ENCODE measurements around the gene EIF3L. TPM values are rescaled to one million over a fixed set of nuclear protein-coding genes. Genes with fewer than 3 reads are reported as not detected.
"Not testable (repeated sequence)": the region's sequence is repeated elsewhere in the genome, so short reads cannot be mapped to it uniquely, and the experiment has no call there.

The EIF3L gene
- polyA plus RNA-seq (2013), result 992 TPM

DNA sequence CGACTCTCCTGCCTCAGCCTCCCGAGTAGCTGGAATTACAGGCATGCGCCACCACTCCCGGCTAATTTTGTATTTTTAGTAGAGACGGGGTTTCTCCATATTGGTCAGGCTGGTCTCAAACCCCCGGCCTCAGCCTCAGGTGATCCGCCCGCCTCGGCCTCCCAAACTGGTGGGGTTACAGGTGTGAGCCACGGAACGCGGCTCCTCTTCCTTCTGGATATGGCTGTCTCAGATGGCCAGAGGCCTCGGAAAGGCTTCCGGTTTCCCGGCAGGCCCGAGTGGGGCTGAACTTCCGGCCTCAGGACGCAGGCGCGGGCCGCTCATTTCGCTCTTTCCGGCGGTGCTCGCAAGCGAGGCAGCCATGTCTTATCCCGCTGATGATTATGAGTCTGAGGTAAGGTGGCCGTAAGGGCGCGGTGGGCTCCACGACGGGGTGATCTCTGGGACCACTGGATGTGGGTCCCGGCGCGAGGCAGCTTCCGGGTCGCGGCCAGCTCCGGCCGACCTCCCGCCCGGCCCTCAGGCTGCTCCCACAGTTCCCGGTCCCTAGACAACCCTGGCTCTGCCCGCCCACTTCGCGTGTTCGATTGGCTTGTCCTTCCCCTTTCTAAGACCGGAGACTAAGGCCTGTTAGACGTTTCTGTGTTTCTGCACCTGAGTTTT lies at the start of gene EIF3L:
Gene EIF3L, plus strand, starts transcription at position 331 of the 663 bp plus-strand sequence. Its CDS starts 31 bp downstream, at position 362.
- Histone ChIP-seq H3K27me3 (replicated peaks in 2 of 5; ENCODE audit: control insufficient read depth in 4 of 5, insufficient read depth in 5 of 5, low read length in 4 of 5) (no peaks in the 10 kb centered on the region), H3K36me3 (ENCODE audit: control insufficient read depth in 4 of 4, insufficient read depth in 4 of 4, low read length in 3 of 4) (peaks cover 10 to 38% (median 22%) of the 10 kb centered on the region in 4 experiments), H3K27ac (ENCODE audit: insufficient read depth in 1 of 2, low read depth in 1 of 2, low read length in 2 of 2, poor library complexity in 1 of 2, severe bottlenecking in 2 of 2) (peak within 1 kb of the TSS; percentile 86 to 94), H3K4me1 (ENCODE audit: control extremely low read depth in 1 of 4, control insufficient read depth in 4 of 4, insufficient read depth in 4 of 4, low read length in 3 of 4) (peaks cover 0 to 20% (median 16%) of the 10 kb centered on the region in 4 experiments), H3K9me3 (ENCODE audit: control extremely low read depth in 1 of 5, control insufficient read depth in 4 of 5, insufficient read depth in 2 of 5, low read depth in 1 of 5, low read length in 4 of 5) (no peaks in the 10 kb centered on the region), H3K4me3 (ENCODE audit: control insufficient read depth in 1 of 7, extremely low read depth in 1 of 7, insufficient read depth in 4 of 7, low read depth in 2 of 7, low read length in 6 of 7) (peak within 1 kb of the TSS; percentile 82 to 95 (median 89))
- ChIA-PET POLR2A (no interaction called here), CTCF (interaction anchor here (1.0 to 5.4 kb wide), 3 partner anchors 10 to 13 kb away, joined by 3 to 26 read pairs (median 4); no protein-coding TSS in a partner anchor)
- WGBS (ENCODE audit: insufficient coverage), result under 1% methylated on average over 36 of the region's 49 CpGs
- DNase-seq, result peak; percentile 82 to 83 (median 82)

DNA sequence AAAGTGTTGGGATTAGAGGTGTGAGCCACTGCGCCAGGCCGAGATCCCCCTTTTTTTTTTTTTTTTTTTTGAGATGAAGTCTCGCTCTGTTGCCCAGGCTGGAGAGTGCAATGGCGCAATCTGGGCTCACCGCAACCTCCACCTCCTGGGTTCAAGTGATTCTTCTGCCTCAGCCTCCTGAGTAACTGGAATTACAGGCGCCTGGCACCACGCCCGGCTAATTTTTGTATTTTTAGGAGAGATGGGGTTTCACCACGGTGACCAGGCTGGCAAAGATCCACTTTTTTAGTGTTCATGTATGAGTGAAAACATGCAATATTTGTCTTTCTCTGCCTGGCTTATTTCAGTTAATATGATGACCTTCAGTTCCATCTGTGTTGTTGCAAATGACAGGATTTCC lies 49.2 kb upstream of the EIF3L start:
- CTCF ChIA-PET, result interaction anchor here (0.7 kb wide), 1 partner anchor 559 kb away, joined by 3 read pairs; no protein-coding TSS in a partner anchor
- peaks cover 6 to 27% (median 25%) of the 10 kb centered on the region in 4 experiments for H3K4me1 ChIP-seq (ENCODE audit: control extremely low read depth in 1 of 4, control insufficient read depth in 4 of 4, insufficient read depth in 4 of 4, low read length in 3 of 4)
- 72% methylated on average over 6 of the region's 9 CpGs for WGBS (ENCODE audit: insufficient coverage)
- H3K9me3 ChIP-seq (ENCODE audit: control extremely low read depth in 1 of 5, control insufficient read depth in 4 of 5, insufficient read depth in 2 of 5, low read depth in 1 of 5, low read length in 4 of 5); H3K36me3 ChIP-seq (ENCODE audit: control insufficient read depth in 4 of 4, insufficient read depth in 4 of 4, low read length in 3 of 4); H3K4me3 ChIP-seq (ENCODE audit: control insufficient read depth in 1 of 7, extremely low read depth in 1 of 7, insufficient read depth in 4 of 7, low read depth in 2 of 7, low read length in 6 of 7); DNase-seq; H3K27ac ChIP-seq (ENCODE audit: insufficient read depth in 1 of 2, low read depth in 1 of 2, low read length in 2 of 2, poor library complexity in 1 of 2, severe bottlenecking in 2 of 2); POLR2A ChIA-PET; H3K27me3 ChIP-seq (replicated peaks in 2 of 5; ENCODE audit: control insufficient read depth in 4 of 5, insufficient read depth in 5 of 5, low read length in 4 of 5): not testable (repeated sequence)

DNA sequence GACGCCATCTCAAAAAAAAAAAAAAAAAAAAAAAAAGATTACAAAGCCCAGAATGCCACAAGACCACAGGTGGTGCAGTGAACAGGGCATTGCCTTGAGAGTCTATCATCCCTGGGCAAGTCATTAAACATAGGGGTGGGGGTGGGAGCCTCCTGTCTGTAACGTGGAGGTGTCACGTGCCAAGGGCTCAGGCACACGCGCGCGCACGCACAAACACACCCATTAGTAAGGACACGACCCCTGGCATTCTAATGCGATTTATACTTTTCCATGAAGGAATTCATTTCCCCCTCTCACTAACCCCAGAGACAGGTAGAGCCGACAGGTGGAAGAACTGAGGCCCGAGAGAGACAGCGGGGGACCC lies 47.3 kb upstream of the EIF3L start:
- H3K9me3 ChIP-seq (ENCODE audit: control extremely low read depth in 1 of 5, control insufficient read depth in 4 of 5, insufficient read depth in 2 of 5, low read depth in 1 of 5, low read length in 4 of 5), result no peaks in the 10 kb centered on the region
- H3K4me3 ChIP-seq (ENCODE audit: control insufficient read depth in 1 of 7, extremely low read depth in 1 of 7, insufficient read depth in 4 of 7, low read depth in 2 of 7, low read length in 6 of 7), result peak overlapping the region; percentile 43 to 96 (median 70)
- no peaks in the 10 kb centered on the region for H3K27me3 ChIP-seq (replicated peaks in 2 of 5; ENCODE audit: control insufficient read depth in 4 of 5, insufficient read depth in 5 of 5, low read length in 4 of 5)
- no peaks in the 10 kb centered on the region for H3K36me3 ChIP-seq (ENCODE audit: control insufficient read depth in 4 of 4, insufficient read depth in 4 of 4, low read length in 3 of 4)
- peak in 2 of 3 donors; percentile 63 to 77 for DNase-seq
- ChIA-PET CTCF (no interaction called here), POLR2A (no interaction called here)
- 0% methylated on average over 6 of the region's 13 CpGs for WGBS (ENCODE audit: insufficient coverage)
- H3K27ac ChIP-seq (ENCODE audit: insufficient read depth in 1 of 2, low read depth in 1 of 2, low read length in 2 of 2, poor library complexity in 1 of 2, severe bottlenecking in 2 of 2), result peak overlapping the region in 1 of 2 experiments; percentile 58
- peaks cover 14 to 44% (median 42%) of the 10 kb centered on the region in 4 experiments for H3K4me1 ChIP-seq (ENCODE audit: control extremely low read depth in 1 of 4, control insufficient read depth in 4 of 4, insufficient read depth in 4 of 4, low read length in 3 of 4)

DNA sequence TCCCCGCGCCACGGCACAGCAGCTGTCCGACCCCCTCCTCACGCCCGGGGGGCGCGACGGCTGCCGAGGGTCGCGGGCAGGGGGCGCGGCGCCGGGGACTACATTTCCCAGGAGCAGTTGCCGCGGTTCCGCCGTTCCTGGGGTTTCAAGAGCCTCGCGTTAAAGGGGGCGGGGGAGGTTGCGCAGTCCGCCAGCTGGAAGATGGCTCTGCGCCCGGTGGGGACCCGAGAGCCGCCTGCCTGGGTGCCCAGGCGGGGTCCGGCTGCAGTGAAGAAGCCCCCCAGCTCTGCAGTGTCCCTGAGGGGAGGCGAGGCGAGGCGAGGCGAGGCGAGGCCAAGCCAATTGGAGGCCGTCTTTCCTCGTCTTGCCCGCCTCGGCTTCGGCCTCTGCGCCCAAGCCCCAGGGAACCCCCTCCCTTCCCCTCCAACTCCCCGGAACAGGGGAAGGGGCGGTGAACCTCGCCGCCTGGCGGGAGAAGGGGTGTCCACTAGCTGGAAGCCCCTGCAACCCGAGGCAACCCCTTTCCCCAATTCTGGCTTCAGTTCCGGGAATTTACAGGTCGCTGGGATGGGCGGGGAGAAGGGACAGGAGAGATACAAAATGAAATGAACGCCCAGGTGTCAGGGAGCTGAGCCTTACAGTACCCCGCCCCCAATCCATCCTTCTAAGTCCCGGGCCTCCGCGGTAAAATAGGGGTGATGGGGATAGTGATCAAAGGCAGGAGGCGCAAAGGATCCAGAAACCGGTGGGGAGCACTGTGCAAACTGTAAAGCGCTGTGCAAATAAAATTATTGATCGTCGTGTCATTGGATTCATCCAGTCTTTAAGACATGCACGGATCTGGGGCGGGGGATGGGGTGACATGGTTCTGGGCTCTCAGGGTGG lies 46.7 kb upstream of the EIF3L start:
- 0% methylated on average over 45 of the region's 63 CpGs for WGBS (ENCODE audit: insufficient coverage)
- no peaks in the 10 kb centered on the region for H3K27me3 ChIP-seq (replicated peaks in 2 of 5; ENCODE audit: control insufficient read depth in 4 of 5, insufficient read depth in 5 of 5, low read length in 4 of 5)
- H3K9me3 ChIP-seq (ENCODE audit: control extremely low read depth in 1 of 5, control insufficient read depth in 4 of 5, insufficient read depth in 2 of 5, low read depth in 1 of 5, low read length in 4 of 5), result no peaks in the 10 kb centered on the region
- peak overlapping the region; percentile 43 to 96 (median 70) for H3K4me3 ChIP-seq (ENCODE audit: control insufficient read depth in 1 of 7, extremely low read depth in 1 of 7, insufficient read depth in 4 of 7, low read depth in 2 of 7, low read length in 6 of 7)
- CTCF ChIA-PET, result interaction anchor here (0.6 to 1.0 kb wide), 2 partner anchors 61 to 95 kb away, joined by 3 read pairs; no protein-coding TSS in a partner anchor
- peak overlapping the region in 1 of 2 experiments; percentile 58 for H3K27ac ChIP-seq (ENCODE audit: insufficient read depth in 1 of 2, low read depth in 1 of 2, low read length in 2 of 2, poor library complexity in 1 of 2, severe bottlenecking in 2 of 2)
- H3K36me3 ChIP-seq (ENCODE audit: control insufficient read depth in 4 of 4, insufficient read depth in 4 of 4, low read length in 3 of 4), result no peaks in the 10 kb centered on the region
- peaks cover 14 to 49% (median 44%) of the 10 kb centered on the region in 4 experiments for H3K4me1 ChIP-seq (ENCODE audit: control extremely low read depth in 1 of 4, control insufficient read depth in 4 of 4, insufficient read depth in 4 of 4, low read length in 3 of 4)
- peak in 2 of 3 donors; percentile 59 to 72 for DNase-seq
- POLR2A ChIA-PET, result no interaction called here

- no peaks in the 10 kb centered on the region for H3K36me3 ChIP-seq (ENCODE audit: control insufficient read depth in 4 of 4, insufficient read depth in 4 of 4, low read length in 3 of 4)
- peak in 2 of 3 donors; percentile 53 to 69 for DNase-seq
- peaks cover 15 to 54% (median 48%) of the 10 kb centered on the region in 4 experiments for H3K4me1 ChIP-seq (ENCODE audit: control extremely low read depth in 1 of 4, control insufficient read depth in 4 of 4, insufficient read depth in 4 of 4, low read length in 3 of 4)
- H3K9me3 ChIP-seq (ENCODE audit: control extremely low read depth in 1 of 5, control insufficient read depth in 4 of 5, insufficient read depth in 2 of 5, low read depth in 1 of 5, low read length in 4 of 5), result no peaks in the 10 kb centered on the region
- 8% methylated on average over 12 of the region's 16 CpGs for WGBS (ENCODE audit: insufficient coverage)
- POLR2A ChIA-PET, result no interaction called here
- peak overlapping the region in 1 of 2 experiments; percentile 58 for H3K27ac ChIP-seq (ENCODE audit: insufficient read depth in 1 of 2, low read depth in 1 of 2, low read length in 2 of 2, poor library complexity in 1 of 2, severe bottlenecking in 2 of 2)
- no peaks in the 10 kb centered on the region for H3K27me3 ChIP-seq (replicated peaks in 2 of 5; ENCODE audit: control insufficient read depth in 4 of 5, insufficient read depth in 5 of 5, low read length in 4 of 5)
- H3K4me3 ChIP-seq (ENCODE audit: control insufficient read depth in 1 of 7, extremely low read depth in 1 of 7, insufficient read depth in 4 of 7, low read depth in 2 of 7, low read length in 6 of 7), result peak overlapping the region in 6 of 7 experiments; percentile 66 to 96 (median 74)
- CTCF ChIA-PET, result interaction anchor here (0.6 to 1.0 kb wide), 2 partner anchors 60 to 94 kb away, joined by 3 read pairs; no protein-coding TSS in a partner anchor
Observed at GRCh38 chr22:37803195-37803638, 46.0 kb upstream of the EIF3L start.

- no peaks in the 10 kb centered on the region for H3K27me3 ChIP-seq (replicated peaks in 2 of 5; ENCODE audit: control insufficient read depth in 4 of 5, insufficient read depth in 5 of 5, low read length in 4 of 5)
- H3K4me1 ChIP-seq (ENCODE audit: control extremely low read depth in 1 of 4, control insufficient read depth in 4 of 4, insufficient read depth in 4 of 4, low read length in 3 of 4), result peaks cover 16 to 58% (median 52%) of the 10 kb centered on the region in 4 experiments
- no peak for DNase-seq
- CTCF ChIA-PET, result interaction anchor here (0.6 to 1.4 kb wide), 4 partner anchors 14 to 94 kb away, joined by 3 to 6 read pairs (median 4); no protein-coding TSS in a partner anchor
- no peaks in the 10 kb centered on the region for H3K36me3 ChIP-seq (ENCODE audit: control insufficient read depth in 4 of 4, insufficient read depth in 4 of 4, low read length in 3 of 4)
- H3K27ac ChIP-seq (ENCODE audit: insufficient read depth in 1 of 2, low read depth in 1 of 2, low read length in 2 of 2, poor library complexity in 1 of 2, severe bottlenecking in 2 of 2), result no peak overlapping the region
- WGBS (ENCODE audit: insufficient coverage), result 73% methylated on average over 27 of the region's 34 CpGs
- no peaks in the 10 kb centered on the region for H3K9me3 ChIP-seq (ENCODE audit: control extremely low read depth in 1 of 5, control insufficient read depth in 4 of 5, insufficient read depth in 2 of 5, low read depth in 1 of 5, low read length in 4 of 5)
- peak overlapping the region in 4 of 7 experiments; percentile 70 to 97 (median 86) for H3K4me3 ChIP-seq (ENCODE audit: control insufficient read depth in 1 of 7, extremely low read depth in 1 of 7, insufficient read depth in 4 of 7, low read depth in 2 of 7, low read length in 6 of 7)
- POLR2A ChIA-PET, result no interaction called here
Observed at GRCh38 chr22:37803639-37804351, 45.4 kb upstream of the EIF3L start.
